HUDEP-2 (cell line): ENCODE measurements around the gene TLE3.

Experiments used
- DNase-seq, 76 experiments: peaks; one replicate each; lab custom pipeline; 2025; ENCODE audit not compliant: unreplicated experiment in 76 of 76; lab: John Stamatoyannopoulos, UW

Gene TLE3

GRCh38 chr15:70100474-70101341, 3.0 kb upstream of the TLE3 start:
- peak in 55 of 76 experiments; percentile 12 to 69 (median 43) for DNase-seq

- peak in 14 of 76 experiments; percentile 9 to 41 (median 22) for DNase-seq
Observed at GRCh38 chr15:70099967-70100473, 2.3 kb upstream of the TLE3 start.

- peak; percentile 70 to 99 (median 98) for DNase-seq
Observed at GRCh38 chr15:70099167-70099966, 1.6 kb upstream of the TLE3 start.

GRCh38 chr15:70098461-70099166, 897 bp upstream of the TLE3 start:
- peak in 19 of 76 experiments; percentile 6 to 73 (median 48) for DNase-seq

GRCh38 chr15:70098153-70098460, 390 bp upstream of the TLE3 start:
- DNase-seq: peak in 3 of 76 experiments; percentile 18 to 44 (median 42)

GRCh38 chr15:70097063-70097320, 725 bp downstream of the TLE3 start:
- DNase-seq: no peak

- peak in 16 of 76 experiments; percentile 6 to 43 (median 20) for DNase-seq
Observed at GRCh38 chr15:70096215-70097062, 1.3 kb downstream of the TLE3 start.

GRCh38 chr15:70095408-70096214, 2.1 kb downstream of the TLE3 start:
- DNase-seq: peak in 7 of 76 experiments; percentile 11 to 39 (median 31)

- DNase-seq: peak in 7 of 76 experiments; percentile 5 to 54 (median 12)
Observed at GRCh38 chr15:70094690-70095311, 2.9 kb downstream of the TLE3 start.

- peak in 9 of 76 experiments; percentile 9 to 28 (median 15) for DNase-seq
Observed at GRCh38 chr15:70093481-70094319, 4.0 kb downstream of the TLE3 start.

GRCh38 chr15:70093070-70093469, 4.6 kb downstream of the TLE3 start:
- no peak for DNase-seq

GRCh38 chr15:70092464-70093027, 5.2 kb downstream of the TLE3 start:
- DNase-seq: no peak

GRCh38 chr15:70091726-70092463, 5.8 kb downstream of the TLE3 start:
- peak in 68 of 76 experiments; percentile 13 to 85 (median 58) for DNase-seq

GRCh38 chr15:70090436-70091296, 7.1 kb downstream of the TLE3 start:
- DNase-seq: no peak

GRCh38 chr15:70089692-70089971, 8.1 kb downstream of the TLE3 start:
- DNase-seq: no peak
